ENCODE data around the gene CALD1.

The CALD1 gene

GRCh38 chr7:134870156-134870555 is 90.7 kb downstream of the CALD1 start:
- no peak overlapping the region for H3K4me3 ChIP-seq (ENCODE audit: low read depth, low read length)
- DNase-seq (ENCODE audit: low read depth, low spot score), result no peak
- no peak for TF ChIP-seq CTCF (IDR thresholded peaks at IDR 0.05; ENCODE audit: low read depth, low read length)
- in situ Hi-C loops (cut with HindIII; ENCODE audit: low sequenced_read_pairs), result no loop called here

GRCh38 chr7:134870781-134871180 is 91.3 kb downstream of the CALD1 start:
- no peak for TF ChIP-seq CTCF (IDR thresholded peaks at IDR 0.05; ENCODE audit: low read depth, low read length)
- DNase-seq (ENCODE audit: low read depth, low spot score), result no peak
- no peak overlapping the region for H3K4me3 ChIP-seq (ENCODE audit: low read depth, low read length)
- in situ Hi-C loops (cut with HindIII; ENCODE audit: low sequenced_read_pairs), result no loop called here

- no peak for DNase-seq (ENCODE audit: low read depth, low spot score)
- no peak overlapping the region for H3K4me3 ChIP-seq (ENCODE audit: low read depth, low read length)
- in situ Hi-C loops (cut with HindIII; ENCODE audit: low sequenced_read_pairs), result no loop called here
- TF ChIP-seq CTCF (IDR thresholded peaks at IDR 0.05; ENCODE audit: low read depth, low read length), result no peak
Measured at GRCh38 chr7:134873253-134873652, 93.8 kb downstream of the CALD1 start.

- no peak overlapping the region for H3K4me3 ChIP-seq (ENCODE audit: low read depth, low read length)
- no peak for DNase-seq (ENCODE audit: low read depth, low spot score)
- TF ChIP-seq CTCF (IDR thresholded peaks at IDR 0.05; ENCODE audit: low read depth, low read length), result no peak
- in situ Hi-C loops (cut with HindIII; ENCODE audit: low sequenced_read_pairs), result no loop called here
Measured at GRCh38 chr7:134874407-134874806, 95.0 kb downstream of the CALD1 start.

GRCh38 chr7:134875867-134876266 is 96.4 kb downstream of the CALD1 start:
- TF ChIP-seq CTCF (IDR thresholded peaks at IDR 0.05; ENCODE audit: low read depth, low read length), result no peak
- H3K4me3 ChIP-seq (ENCODE audit: low read depth, low read length), result no peak overlapping the region
- peak; percentile 73 for DNase-seq (ENCODE audit: low read depth, low spot score)
- in situ Hi-C loops (cut with HindIII; ENCODE audit: low sequenced_read_pairs), result no loop called here

- no peak for DNase-seq (ENCODE audit: low read depth, low spot score)
- no peak overlapping the region for H3K4me3 ChIP-seq (ENCODE audit: low read depth, low read length)
- in situ Hi-C loops (cut with HindIII; ENCODE audit: low sequenced_read_pairs), result no loop called here
- TF ChIP-seq CTCF (IDR thresholded peaks at IDR 0.05; ENCODE audit: low read depth, low read length), result no peak
Measured at GRCh38 chr7:134878746-134879357, 99.4 kb downstream of the CALD1 start.

Data from astrocyte of the spinal cord (primary cell).